Duodenal mucosa (tissue), 2 donors: ENCODE results near the gene SGIP1.

Experiments used
- H3K27ac ChIP-seq: one replicate; pipeline ENCODE4 v1.7.0; 2013; ENCODE audit warnings: low read depth, low read length
- H3K27me3 ChIP-seq, 2 donors: one replicate each; pipeline ENCODE4 v1.7.0; 2013; ENCODE audit warnings: low read length in 2 of 2, control low read depth in 1 of 2; ENCODE audit not compliant: insufficient read depth in 2 of 2, control insufficient read depth in 1 of 2
- H3K36me3 ChIP-seq, 2 donors: one replicate each; pipeline ENCODE4 v1.7.0; 2013; ENCODE audit warnings: low read length in 2 of 2, control low read depth in 1 of 2; ENCODE audit not compliant: insufficient read depth in 2 of 2, control insufficient read depth in 1 of 2
- H3K4me1 ChIP-seq, 2 donors: one replicate each; pipeline ENCODE4 v1.7.0; 2013; ENCODE audit warnings: low read length in 2 of 2, control low read depth in 1 of 2; ENCODE audit not compliant: insufficient read depth in 2 of 2, control insufficient read depth in 1 of 2
- H3K4me3 ChIP-seq, 2 donors: one replicate each; pipeline ENCODE4 v1.7.0; 2013; ENCODE audit warnings: low read length in 2 of 2, low read depth in 1 of 2
- H3K9ac ChIP-seq, 2 donors: one replicate each; pipeline ENCODE4 v1.7.0; 2013; ENCODE audit warnings: low read length in 2 of 2, low read depth in 1 of 2
- H3K9me3 ChIP-seq, 2 donors: one replicate each; pipeline ENCODE4 v1.7.0; 2013; ENCODE audit warnings: low read length in 2 of 2, control low read depth in 1 of 2; ENCODE audit not compliant: control insufficient read depth in 1 of 2

SGIP1 gene

DNA sequence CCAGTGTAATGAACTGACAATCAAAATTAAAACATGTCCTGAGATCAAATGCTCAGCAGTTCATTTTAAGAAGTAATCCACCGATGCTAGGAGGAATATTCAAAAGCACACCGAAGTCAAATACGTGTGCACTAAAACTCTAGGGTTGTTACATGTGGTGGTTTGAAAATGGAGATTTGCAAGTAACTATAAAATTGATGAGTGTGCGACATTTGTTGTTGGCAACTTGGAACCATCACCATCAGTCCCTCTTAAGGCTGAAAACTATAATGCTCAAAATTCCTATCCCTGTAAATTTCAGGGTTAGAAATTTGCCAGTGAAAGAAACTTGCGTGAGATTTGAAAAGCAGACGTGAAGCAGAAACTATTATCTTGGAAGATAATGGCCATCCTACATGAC, 13.3 kb upstream of the SGIP1 start:
- Histone ChIP-seq H3K27ac (no peak overlapping the region), H3K4me1 (no peaks in the 10 kb centered on the region), H3K9ac (no peak overlapping the region), H3K4me3 (no peak overlapping the region), H3K9me3 (no peaks in the 10 kb centered on the region), H3K36me3 (no peaks in the 10 kb centered on the region), H3K27me3 (no peaks in the 10 kb centered on the region)

DNA sequence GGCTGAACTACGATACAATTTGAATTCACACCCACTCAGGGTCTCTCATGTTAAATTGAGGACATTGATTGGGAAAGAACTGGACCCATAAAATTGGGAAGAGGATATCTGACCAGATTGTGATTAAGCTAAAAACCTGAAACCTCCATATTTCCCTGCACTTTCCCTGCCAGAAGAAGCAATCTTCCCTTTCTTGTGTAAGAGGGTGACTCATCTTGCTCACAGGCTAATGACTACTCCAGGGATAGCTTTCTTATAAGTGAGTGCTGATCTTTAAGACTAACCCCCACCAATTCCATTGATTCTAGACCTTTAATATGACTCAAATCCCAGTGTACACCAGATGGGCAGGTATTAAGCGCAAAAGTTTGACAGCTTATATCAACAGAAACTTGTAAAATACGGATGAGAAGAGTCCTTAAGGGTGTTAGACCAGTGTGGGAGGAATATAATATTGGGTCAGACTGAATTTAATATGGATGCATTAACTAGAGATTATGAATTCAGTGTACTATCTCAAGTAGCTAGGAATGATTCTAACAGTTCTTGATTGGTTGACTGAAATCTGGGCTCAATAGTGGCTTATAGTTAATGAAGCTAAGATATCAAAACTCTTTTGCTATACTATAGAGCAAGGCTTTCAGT, 12.1 kb upstream of the SGIP1 start:
- no peaks in the 10 kb centered on the region for H3K36me3 ChIP-seq
- no peaks in the 10 kb centered on the region for H3K4me1 ChIP-seq
- H3K9ac ChIP-seq: no peak overlapping the region
- H3K27ac ChIP-seq: no peak overlapping the region
- H3K27me3 ChIP-seq: no peaks in the 10 kb centered on the region
- no peak overlapping the region for H3K4me3 ChIP-seq
- H3K9me3 ChIP-seq: no peaks in the 10 kb centered on the region

DNA sequence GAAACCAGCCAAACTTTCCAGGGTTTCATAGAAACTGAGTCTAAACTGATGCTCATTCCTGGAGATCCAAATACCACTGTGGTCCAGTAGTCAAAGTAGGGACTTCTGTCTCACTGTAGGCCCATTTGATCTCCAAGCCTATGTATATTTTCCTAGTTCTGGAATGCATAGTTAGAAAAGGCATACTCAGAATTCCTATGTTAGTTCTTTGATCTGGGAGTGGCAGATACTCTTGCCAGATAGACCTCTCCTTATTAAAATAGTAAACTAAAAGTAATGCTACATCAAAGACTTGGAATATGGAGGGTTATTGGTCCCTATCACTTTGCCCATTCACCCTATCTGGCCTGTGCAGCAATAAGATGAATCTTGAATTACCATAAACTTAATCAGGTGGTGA, 10.4 kb upstream of the SGIP1 start:
- Histone ChIP-seq H3K9me3 (no peaks in the 10 kb centered on the region), H3K27ac (no peak overlapping the region), H3K4me1 (no peaks in the 10 kb centered on the region), H3K9ac (no peak overlapping the region), H3K4me3 (no peak overlapping the region), H3K27me3 (no peaks in the 10 kb centered on the region), H3K36me3 (no peaks in the 10 kb centered on the region)

DNA sequence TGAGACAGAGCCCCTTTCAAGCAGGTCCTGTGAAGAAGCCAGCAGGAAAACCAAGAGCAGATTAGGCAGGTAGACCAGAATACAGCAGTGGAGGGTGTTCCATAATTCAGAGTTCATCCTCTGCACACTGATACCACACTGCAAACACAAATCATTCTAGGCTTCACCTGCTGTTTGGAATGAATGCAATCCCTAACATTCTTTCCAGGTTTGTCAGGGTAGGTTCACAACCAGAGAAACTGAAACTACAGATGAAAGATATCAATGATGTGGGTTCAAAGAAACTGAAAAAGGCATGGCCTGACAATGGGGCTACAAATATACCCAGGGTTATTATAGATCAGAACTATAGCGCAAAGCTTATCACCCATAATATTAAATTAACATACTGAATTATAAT, 8.9 kb upstream of the SGIP1 start:
- no peaks in the 10 kb centered on the region for H3K27me3 ChIP-seq
- H3K9me3 ChIP-seq: no peaks in the 10 kb centered on the region
- no peak overlapping the region for H3K9ac ChIP-seq
- H3K27ac ChIP-seq: no peak overlapping the region
- no peaks in the 10 kb centered on the region for H3K4me1 ChIP-seq
- no peak overlapping the region for H3K4me3 ChIP-seq
- H3K36me3 ChIP-seq: no peaks in the 10 kb centered on the region

DNA sequence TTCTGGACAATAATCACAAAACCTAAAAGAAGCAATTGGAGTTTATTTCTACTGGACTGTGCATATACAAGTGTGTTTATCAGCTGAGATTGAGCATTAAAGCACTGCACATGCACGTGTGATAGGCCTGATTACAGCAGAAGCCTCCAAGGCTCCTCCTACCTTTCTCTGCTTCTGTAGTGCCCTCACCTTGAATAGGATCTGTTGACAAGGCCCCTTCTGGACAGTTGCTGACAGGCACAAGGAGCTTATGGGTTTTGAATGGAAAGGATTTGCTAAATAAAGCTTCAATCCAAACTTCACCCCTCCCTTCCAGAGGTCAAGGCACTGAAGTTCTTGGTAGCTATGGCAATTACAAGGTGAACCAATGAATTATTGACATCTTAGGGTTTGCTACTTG, 7.9 kb upstream of the SGIP1 start:
- no peaks in the 10 kb centered on the region for H3K36me3 ChIP-seq

DNA sequence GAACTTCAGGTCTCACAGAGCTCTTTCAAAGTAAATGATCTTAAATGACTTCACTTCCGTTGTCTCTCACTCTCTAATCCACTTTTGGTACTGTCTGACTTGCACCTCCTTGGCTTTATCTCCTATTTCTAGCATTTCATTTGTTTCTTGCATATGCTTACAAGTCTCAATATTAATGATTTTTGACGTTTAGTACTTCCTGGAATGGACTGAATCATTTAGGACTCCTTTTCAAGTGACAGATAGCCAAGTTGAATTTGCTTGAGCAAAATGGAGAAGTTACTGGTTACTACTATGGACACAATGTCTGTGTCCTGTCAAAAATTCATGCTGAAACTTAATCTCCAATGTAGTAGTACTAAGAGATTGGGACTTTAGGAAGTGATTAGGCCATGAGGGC, 7.0 kb upstream of the SGIP1 start:
- H3K36me3 ChIP-seq: no peaks in the 10 kb centered on the region
- no peaks in the 10 kb centered on the region for H3K9me3 ChIP-seq
- H3K9ac ChIP-seq: no peak overlapping the region
- H3K4me3 ChIP-seq: no peak overlapping the region
- no peaks in the 10 kb centered on the region for H3K4me1 ChIP-seq
- H3K27ac ChIP-seq: no peak overlapping the region
- H3K27me3 ChIP-seq: peaks cover 3 to 9% of the 10 kb centered on the region in 2 donors

More for the DNA sequence above, 7.9 kb upstream of the SGIP1 start:
- Histone ChIP-seq H3K9me3 (no peaks in the 10 kb centered on the region), H3K4me3 (no peak overlapping the region), H3K27ac (no peak overlapping the region), H3K9ac (no peak overlapping the region), H3K4me1 (no peaks in the 10 kb centered on the region), H3K27me3 (peaks cover 0 to 3% of the 10 kb centered on the region in 2 donors)

DNA sequence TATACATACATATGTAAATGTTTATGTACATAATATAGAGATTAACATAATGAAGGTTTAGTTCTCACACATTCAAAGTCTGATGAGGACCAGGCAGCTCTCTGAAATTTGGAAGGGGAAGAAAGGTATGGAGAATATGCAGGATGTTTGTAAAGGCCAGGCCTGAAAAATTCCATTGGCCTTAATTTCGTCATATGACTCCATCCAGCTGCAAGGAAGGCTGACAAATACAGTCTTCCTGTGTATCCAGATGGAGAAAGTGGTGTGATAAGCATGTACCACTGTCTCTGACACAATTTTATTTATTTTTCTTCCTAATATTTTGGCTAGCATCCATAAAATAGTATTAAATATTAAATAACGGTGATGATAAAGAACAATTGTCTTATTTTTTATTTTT, 6.3 kb upstream of the SGIP1 start:
- H3K27ac ChIP-seq: no peak overlapping the region
- no peak overlapping the region for H3K4me3 ChIP-seq
- no peaks in the 10 kb centered on the region for H3K4me1 ChIP-seq
- peaks cover 7 to 13% of the 10 kb centered on the region in 2 donors for H3K27me3 ChIP-seq
- H3K36me3 ChIP-seq: no peaks in the 10 kb centered on the region
- no peak overlapping the region for H3K9ac ChIP-seq
- H3K9me3 ChIP-seq: no peaks in the 10 kb centered on the region

DNA sequence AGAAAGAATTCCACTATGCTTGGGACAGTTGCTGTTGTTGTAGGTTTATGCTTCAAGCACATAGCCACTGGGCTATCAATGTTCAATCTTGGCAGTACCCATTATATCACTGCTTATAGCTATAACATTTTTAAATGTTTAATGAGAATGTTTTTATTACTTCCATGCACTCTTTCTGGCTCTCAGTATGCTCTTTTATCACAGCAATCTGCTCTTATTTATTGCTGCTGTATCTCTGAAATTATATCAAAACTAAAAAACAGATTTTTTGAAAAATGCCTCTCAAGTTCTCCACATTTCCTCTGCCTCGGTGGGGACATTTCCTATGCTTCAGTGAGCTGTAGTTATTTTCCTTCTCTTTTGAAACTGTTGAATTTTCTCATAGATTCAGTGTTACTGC, 5.4 kb upstream of the SGIP1 start:
- H3K27me3 ChIP-seq: peaks cover 15 to 20% of the 10 kb centered on the region in 2 donors
- H3K36me3 ChIP-seq: no peaks in the 10 kb centered on the region
- no peaks in the 10 kb centered on the region for H3K9me3 ChIP-seq
- H3K27ac ChIP-seq: no peak overlapping the region
- peaks cover 0 to 4% of the 10 kb centered on the region in 2 donors for H3K4me1 ChIP-seq
- H3K4me3 ChIP-seq: no peak overlapping the region
- no peak overlapping the region for H3K9ac ChIP-seq

DNA sequence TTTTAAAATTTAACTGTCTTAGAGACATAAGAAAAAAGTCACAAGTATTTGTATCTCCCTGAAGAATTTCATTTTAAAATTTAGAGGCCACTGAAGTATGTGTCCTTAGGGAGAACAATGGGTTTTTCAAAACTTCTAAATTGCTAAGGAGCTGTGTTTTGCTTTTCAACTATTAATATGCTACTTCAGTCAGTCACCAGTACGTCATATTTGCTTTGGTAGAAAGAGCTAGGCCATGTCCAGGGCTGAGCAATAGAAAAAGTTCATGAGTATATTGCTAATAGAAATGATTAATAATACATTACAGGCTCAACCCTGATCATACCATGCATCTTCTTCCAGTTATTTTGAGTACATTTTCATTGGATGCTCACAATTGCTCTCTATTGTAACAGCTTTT, 1.7 kb upstream of the SGIP1 start:
- H3K9ac ChIP-seq: no peak overlapping the region
- H3K9me3 ChIP-seq: no peaks in the 10 kb centered on the region
- H3K4me1 ChIP-seq: peaks cover 0 to 4% of the 10 kb centered on the region in 2 donors
- H3K27me3 ChIP-seq: peaks cover 21 to 28% of the 10 kb centered on the region in 2 donors
- no peaks in the 10 kb centered on the region for H3K36me3 ChIP-seq
- H3K27ac ChIP-seq: no peak overlapping the region
- H3K4me3 ChIP-seq: no peak overlapping the region

DNA sequence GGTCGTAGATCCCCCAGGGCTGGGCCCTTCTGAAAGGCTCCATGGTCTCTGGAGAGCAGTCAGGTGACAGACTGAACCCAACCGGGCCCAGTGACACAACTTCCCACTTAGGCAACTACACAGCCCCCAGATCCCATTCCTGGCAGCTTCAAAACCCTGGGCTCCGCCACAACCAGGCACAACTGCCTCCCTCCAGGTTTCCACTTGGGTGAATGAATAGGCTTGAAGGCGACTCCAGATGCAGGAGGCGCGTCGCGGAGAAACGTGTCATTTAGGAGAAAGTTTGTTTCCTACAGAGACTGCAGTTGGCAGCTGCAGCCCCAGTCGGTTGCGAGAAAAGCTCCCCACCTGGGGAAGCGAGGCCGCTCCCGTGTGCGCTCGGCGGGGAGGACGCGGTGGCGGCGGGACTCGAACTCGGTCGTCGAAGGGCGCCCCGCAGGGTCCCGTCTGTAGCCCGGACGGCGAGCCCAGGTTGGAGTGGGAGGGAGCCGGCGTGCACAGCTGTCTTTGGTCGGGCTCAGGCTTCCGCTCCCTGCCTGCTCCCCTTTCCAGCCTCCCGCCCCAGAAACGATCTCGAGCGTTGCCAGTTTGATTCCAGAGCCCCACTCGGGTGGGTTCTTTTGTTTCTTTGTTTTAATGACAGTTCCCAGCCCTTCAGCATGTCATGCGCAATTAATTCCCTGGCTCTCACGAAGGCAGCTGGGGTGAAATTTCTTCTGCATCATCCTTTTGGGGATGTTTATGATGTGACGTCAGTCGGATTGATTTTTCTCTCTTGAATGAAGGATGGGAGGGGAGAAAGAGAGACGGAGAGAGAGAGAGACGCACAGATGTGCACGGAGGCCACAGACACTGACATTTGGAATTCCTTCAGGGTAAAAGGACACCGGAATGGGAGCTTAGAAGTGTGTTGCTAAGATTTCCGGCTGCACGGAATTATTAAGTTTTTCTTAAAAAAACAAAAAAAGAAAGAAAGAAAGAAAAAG, 862 bp upstream of the SGIP1 start:
- Histone ChIP-seq H3K36me3 (no peaks in the 10 kb centered on the region), H3K4me3 (peak overlapping the region; percentile 51 to 57), H3K4me1 (peaks cover 0 to 4% of the 10 kb centered on the region in 2 donors), H3K9me3 (no peaks in the 10 kb centered on the region), H3K9ac (peak overlapping the region in 1 of 2 donors; percentile 27), H3K27me3 (peaks cover 21 to 28% of the 10 kb centered on the region in 2 donors), H3K27ac (peak overlapping the region; percentile 58)
